K562 (cell line): ENCODE measurements around the gene PATL2. TPM values are rescaled to one million over a fixed set of nuclear protein-coding genes. Genes with fewer than 3 reads are reported as not detected.

Experiments used
- ATAC-seq: fragments of 200-7000 bp; cut with Tn5 transposase; 3 replicates; pipeline ENCODE4 v1.9.1; 2020; ENCODE audit warnings: moderate library complexity
- BruUV-seq: library from RNA; stranded (reverse); fragments of 400-500 nt; replicated peaks from 2 replicates; lab custom pipeline; 2021; lab: Mats Ljungman, UMichigan
- CTCF ChIA-PET: fragments of 300-600 bp; formaldehyde crosslinking; extraction: SDS; loops from one replicate; lab custom pipeline; 2021; ENCODE audit warnings: low intra/inter-chr PET ratio; lab: Yijun Ruan, JAX
- POLR2A ChIA-PET: fragments of 300-600, 350-650 bp; sonication (Branson Sonifier 250); formaldehyde crosslinking; extraction: SDS; loops from one replicate; lab custom pipeline; 2021; ENCODE audit warnings: antibody characterized with exemption, inconsistent platforms; lab: Yijun Ruan, JAX
- DNase-seq, 4 experiments: peaks; one replicate each; pipeline versions ENCODE4 v3.0.0 to v3.0.0-alpha.2; 2011 to 2018; ENCODE audit warnings: low spot score in 3 of 4, mixed read lengths in 3 of 4; ENCODE audit errors: extremely low read depth in 1 of 4
- FAIRE-seq: peaks from 2 replicates; lab custom pipeline; 2011; peaks lifted over from hg19 to GRCh38; lab: Jason Lieb, UNC
- H2AFZ ChIP-seq: 2 replicates; pipeline ENCODE4 v1.6.0; 2011; ENCODE audit warnings: low read depth, low read length, control low read depth, inconsistent platforms
- H3K27ac ChIP-seq: fragments of 200-600 bp; 3 replicates; pipeline ENCODE4 v1.8.0; 2011; ENCODE audit warnings: low read depth, mild to moderate bottlenecking, control low read depth, inconsistent platforms, low read length, moderate library complexity, mixed read lengths; ENCODE audit errors: extremely low read depth
- H3K27me3 ChIP-seq, 2 experiments: fragments of 300-600 bp in 1 of 2; 2 replicates in 1 of 2; 3 replicates in 1 of 2; pipeline versions ENCODE4 v1.6.0 to v1.8.0; 2011; ENCODE audit warnings: inconsistent platforms in 2 of 2, low read length in 2 of 2, mild to moderate bottlenecking in 1 of 2, mixed read lengths in 1 of 2, moderate library complexity in 1 of 2; ENCODE audit not compliant: control insufficient read depth in 2 of 2, insufficient read depth in 2 of 2
- H3K36me3 ChIP-seq: fragments of 300-600 bp; 3 replicates; pipeline ENCODE4 v1.8.0; 2011; ENCODE audit warnings: mild to moderate bottlenecking, low read length, inconsistent platforms; ENCODE audit not compliant: control insufficient read depth, insufficient read depth
- H3K4me1 ChIP-seq, 2 experiments: fragments of 200-600 bp in 1 of 2; replicated peaks in 1 of 2; 2 replicates in 1 of 2; 3 replicates in 1 of 2; pipeline versions ENCODE4 v1.5.1 to v1.8.0; 2011; ENCODE audit warnings: inconsistent platforms in 2 of 2, low read length in 2 of 2, mild to moderate bottlenecking in 1 of 2, mixed read lengths in 1 of 2, moderate library complexity in 1 of 2; ENCODE audit not compliant: control insufficient read depth in 2 of 2, insufficient read depth in 2 of 2
- H3K4me2 ChIP-seq: 2 replicates; pipeline ENCODE4 v1.6.1; 2011; ENCODE audit warnings: low read length, control low read depth, inconsistent platforms, mixed read lengths; ENCODE audit not compliant: insufficient read depth
- H3K4me3 ChIP-seq: fragments of 200-600 bp; sonication (generic), shearing (Covaris generic); 2 replicates; pipeline ENCODE4 v1.5.1; 2016; ENCODE audit warnings: control low read depth, inconsistent platforms
- H3K79me2 ChIP-seq: fragments of 200-600 bp; 3 replicates; pipeline ENCODE4 v1.8.0; 2011; ENCODE audit warnings: low read length, inconsistent platforms; ENCODE audit not compliant: control insufficient read depth, insufficient read depth
- H3K9ac ChIP-seq, 2 experiments: 2 replicates each; pipeline versions ENCODE4 v1.6.0 to v1.6.1; 2011; ENCODE audit warnings: low read depth in 2 of 2, low read length in 2 of 2, control low read depth in 1 of 2, inconsistent platforms in 1 of 2, mild to moderate bottlenecking in 1 of 2, mixed read lengths in 1 of 2; ENCODE audit not compliant: insufficient read depth in 1 of 2
- H3K9me1 ChIP-seq: one replicate; pipeline ENCODE4 v1.6.0; 2011; ENCODE audit warnings: inconsistent platforms, mild to moderate bottlenecking, low read length, moderate library complexity; ENCODE audit not compliant: control insufficient read depth, insufficient read depth
- H3K9me3 ChIP-seq: replicated peaks from 2 replicates; pipeline ENCODE4 v1.5.1; 2011; ENCODE audit warnings: low read depth, low read length, inconsistent platforms; ENCODE audit not compliant: control insufficient read depth, insufficient read depth
- H4K20me1 ChIP-seq: replicated peaks from 2 replicates; pipeline ENCODE4 v1.6.1; 2011; ENCODE audit warnings: low read length, inconsistent platforms, mixed read lengths; ENCODE audit not compliant: control insufficient read depth, insufficient read depth
- ARID2 ChIP-seq: fragments of 450-650 bp; IDR thresholded peaks from 2 replicates; pipeline ENCODE4 v1.6.1; 2017; ENCODE audit warnings: antibody characterized with exemption, mild to moderate bottlenecking
- CEBPB ChIP-seq: fragments of 450-650 bp; IDR thresholded peaks from 2 replicates; pipeline ENCODE4 v1.6.1; 2016; ENCODE audit warnings: missing genetic modification characterization, missing compliant biosample characterization
- CHD1 ChIP-seq: fragments of 200-600 bp; sonication (generic); IDR thresholded peaks from one replicate; pipeline ENCODE4 v1.6.1; 2012; ENCODE audit warnings: mild to moderate bottlenecking, moderate library complexity, low read length, inconsistent platforms
- KLF6 ChIP-seq: fragments of 250-450 bp; sonication (Bioruptor Pico); IDR thresholded peaks from 2 replicates; pipeline ENCODE4 v1.4.0; 2020; ENCODE audit warnings: mild to moderate bottlenecking, moderate library complexity, borderline replicate concordance
- MED1 ChIP-seq: sonication (generic); formaldehyde crosslinking; IDR thresholded peaks from 2 replicates; pipeline ENCODE4 v1.8.1; 2023; ENCODE audit warnings: missing genetic modification reagents, borderline replicate concordance
- NFE2 ChIP-seq: IDR thresholded peaks from 2 replicates; pipeline ENCODE4 v1.6.1; 2014; ENCODE audit warnings: antibody characterized with exemption, low read depth
- SRSF1 ChIP-seq: fragments of 200-400 bp; formaldehyde crosslinking; IDR thresholded peaks from 2 replicates; pipeline ENCODE4 v1.6.1; 2017; ENCODE audit warnings: mild to moderate bottlenecking, low read depth, low read length, moderate library complexity
- TCFL5 ChIP-seq: fragments of 250-450 bp; sonication (Bioruptor Pico); conservative IDR thresholded peaks from 2 replicates; pipeline ENCODE4 v1.6.1; 2021; ENCODE audit warnings: mild to moderate bottlenecking, moderate library complexity, matching md5 sums
- ZNF512 ChIP-seq: IDR thresholded peaks from 2 replicates; pipeline ENCODE4 v1.6.1; 2016; ENCODE audit warnings: missing genetic modification characterization, missing compliant biosample characterization
- ZNF764 ChIP-seq: fragments of 250-450 bp; sonication (Bioruptor Pico); IDR thresholded peaks from 2 replicates; pipeline ENCODE4 v1.4.0; 2020; ENCODE audit warnings: low read depth, mild to moderate bottlenecking, moderate library complexity
- WGBS: fragments of 100-300 bp; shearing (Covaris generic); methylation state at CpG from one replicate; pipeline ENCODE4 v1.1.6; 2016; ENCODE audit warnings: low coverage, mixed read lengths; ENCODE audit not compliant: insufficient coverage; ENCODE audit errors: missing lambda C conversion rate; 5-methylcytosine and 5-hydroxymethylcytosine counted together
- in situ Hi-C: fragments of 300-500 bp; cut with MboI; formaldehyde crosslinking; loops from 4 replicates; pipeline ENCODE4 v1.15.0; 2018; ENCODE audit warnings: inconsistent platforms, mixed read lengths
- intact Hi-C: fragments of 100-400 bp; cut with micrococcal nuclease; formaldehyde crosslinking; loops from 2 replicates; pipeline ENCODE4 v1.14.2; 2022
- polyA plus RNA-seq, 8 experiments: library from polyadenylated mRNA; depleted of rRNA in 4 of 8; stranded (reverse) in 5 of 8; unstranded in 3 of 8; fragments of >200 nt; fragmentation: Nextera tagmentation in 2 of 8; fragmentation: Illumina TruSeq in 1 of 8; extraction: Ambion mirVana in 2 of 8; extraction: Trizol in 1 of 8; gene quantifications; 2 replicates each; pipeline versions ENCODE4 v1.2.1 to v1.2.3, GENCODE V29; 2011 to 2014; ENCODE audit warnings: inconsistent platforms in 1 of 8, missing spikeins in 1 of 8
- total RNA-seq, 7 experiments: library from RNA; depleted of rRNA in 6 of 7; stranded (reverse); fragments of >200 nt in 6 of 7; fragmentation: Illumina TruSeq in 2 of 7; extraction: Trizol in 2 of 7; gene quantifications; 2 replicates each; pipeline versions ENCODE4 v1.2.1 to v1.2.3, GENCODE V29; 2011 to 2021; ENCODE audit warnings: low replicate concordance in 1 of 7
- TF ChIP-seq, protein P1 (sequence below): sonication (generic); formaldehyde crosslinking; IDR thresholded peaks from 2 replicates; pipeline ENCODE4 v1.8.0; 2023; ENCODE audit warnings: missing genetic modification reagents, mild to moderate bottlenecking, borderline replicate concordance
- TF ChIP-seq, protein P2 (sequence below): sonication (generic); formaldehyde crosslinking; IDR thresholded peaks from 2 replicates; pipeline ENCODE4 v1.8.0; 2022; ENCODE audit warnings: mild to moderate bottlenecking, missing genetic modification reagents, borderline replicate concordance

PATL2 gene
- total and polyA plus RNA-seq, 9 of the 15 experiments (the other 6 are each of a cell fraction or from before 2014, with no cell fraction given) = 0.42 to 1.1 (median 0.86) TPM

GRCh38 chr15:44706401-44706800 is 4.7 kb downstream of the PATL2 start (continued):
- TF ChIP-seq SRSF1 = no peak
- TF ChIP-seq, protein P1, sequence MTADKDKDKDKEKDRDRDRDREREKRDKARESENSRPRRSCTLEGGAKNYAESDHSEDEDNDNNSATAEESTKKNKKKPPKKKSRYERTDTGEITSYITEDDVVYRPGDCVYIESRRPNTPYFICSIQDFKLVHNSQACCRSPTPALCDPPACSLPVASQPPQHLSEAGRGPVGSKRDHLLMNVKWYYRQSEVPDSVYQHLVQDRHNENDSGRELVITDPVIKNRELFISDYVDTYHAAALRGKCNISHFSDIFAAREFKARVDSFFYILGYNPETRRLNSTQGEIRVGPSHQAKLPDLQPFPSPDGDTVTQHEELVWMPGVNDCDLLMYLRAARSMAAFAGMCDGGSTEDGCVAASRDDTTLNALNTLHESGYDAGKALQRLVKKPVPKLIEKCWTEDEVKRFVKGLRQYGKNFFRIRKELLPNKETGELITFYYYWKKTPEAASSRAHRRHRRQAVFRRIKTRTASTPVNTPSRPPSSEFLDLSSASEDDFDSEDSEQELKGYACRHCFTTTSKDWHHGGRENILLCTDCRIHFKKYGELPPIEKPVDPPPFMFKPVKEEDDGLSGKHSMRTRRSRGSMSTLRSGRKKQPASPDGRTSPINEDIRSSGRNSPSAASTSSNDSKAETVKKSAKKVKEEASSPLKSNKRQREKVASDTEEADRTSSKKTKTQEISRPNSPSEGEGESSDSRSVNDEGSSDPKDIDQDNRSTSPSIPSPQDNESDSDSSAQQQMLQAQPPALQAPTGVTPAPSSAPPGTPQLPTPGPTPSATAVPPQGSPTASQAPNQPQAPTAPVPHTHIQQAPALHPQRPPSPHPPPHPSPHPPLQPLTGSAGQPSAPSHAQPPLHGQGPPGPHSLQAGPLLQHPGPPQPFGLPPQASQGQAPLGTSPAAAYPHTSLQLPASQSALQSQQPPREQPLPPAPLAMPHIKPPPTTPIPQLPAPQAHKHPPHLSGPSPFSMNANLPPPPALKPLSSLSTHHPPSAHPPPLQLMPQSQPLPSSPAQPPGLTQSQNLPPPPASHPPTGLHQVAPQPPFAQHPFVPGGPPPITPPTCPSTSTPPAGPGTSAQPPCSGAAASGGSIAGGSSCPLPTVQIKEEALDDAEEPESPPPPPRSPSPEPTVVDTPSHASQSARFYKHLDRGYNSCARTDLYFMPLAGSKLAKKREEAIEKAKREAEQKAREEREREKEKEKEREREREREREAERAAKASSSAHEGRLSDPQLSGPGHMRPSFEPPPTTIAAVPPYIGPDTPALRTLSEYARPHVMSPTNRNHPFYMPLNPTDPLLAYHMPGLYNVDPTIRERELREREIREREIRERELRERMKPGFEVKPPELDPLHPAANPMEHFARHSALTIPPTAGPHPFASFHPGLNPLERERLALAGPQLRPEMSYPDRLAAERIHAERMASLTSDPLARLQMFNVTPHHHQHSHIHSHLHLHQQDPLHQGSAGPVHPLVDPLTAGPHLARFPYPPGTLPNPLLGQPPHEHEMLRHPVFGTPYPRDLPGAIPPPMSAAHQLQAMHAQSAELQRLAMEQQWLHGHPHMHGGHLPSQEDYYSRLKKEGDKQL (CRISPR knock-in tag) = no peak
- TF ChIP-seq KLF6 (CRISPR knock-in tag) = no peak
- no peak for TF ChIP-seq CEBPB (tag)

DNA sequence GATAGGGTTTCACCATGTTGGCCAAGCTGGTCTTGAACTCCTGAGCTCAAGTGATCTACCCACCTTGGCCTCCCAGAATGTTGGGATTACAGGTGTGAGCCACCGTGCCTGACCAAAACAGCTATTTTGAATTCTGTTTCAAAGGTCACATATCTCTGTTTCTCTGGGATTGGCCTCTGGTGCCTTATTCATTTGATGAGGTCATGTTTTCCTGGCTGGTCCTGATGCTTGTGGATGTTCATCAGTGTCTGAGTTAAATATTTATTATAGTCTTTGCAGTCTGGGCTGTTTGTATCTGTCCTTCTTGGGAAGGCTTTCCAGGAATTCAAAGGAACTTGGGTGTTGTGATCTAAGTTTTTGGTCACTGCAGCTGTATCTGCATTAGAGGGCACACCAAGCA is 5.1 kb downstream of the PATL2 start:
- Histone ChIP-seq H3K36me3 (no peaks in the 10 kb centered on the region), H3K9ac (no peak overlapping the region), H3K4me3 (no peak overlapping the region), H4K20me1 (no peaks in the 10 kb centered on the region), H3K4me2 (no peak overlapping the region), H3K4me1 (peaks cover 0 to 5% of the 10 kb centered on the region in 2 experiments; a peak in 2 of 5 replicates), H3K79me2 (peaks cover 5% of the 10 kb centered on the region; the same call in 2 of the 3 replicates), H3K9me3 (no peaks in the 10 kb centered on the region), H3K9me1 (no peaks in the 10 kb centered on the region), H2AFZ (no peak overlapping the region), H3K27ac (no peak overlapping the region), H3K27me3 (no peaks in the 10 kb centered on the region)
- BruUV-seq = no TSS peak
- CTCF ChIA-PET = interaction anchor here (0.6 kb wide), 1 partner anchor 472 kb away, joined by 3 read pairs; no protein-coding TSS in a partner anchor
- ATAC-seq = no peak
- intact Hi-C loops = no loop called here
- POLR2A ChIA-PET = interaction anchor here (1.0 kb wide), 2 partner anchors 13 to 23 kb away, joined by 4 read pairs; no protein-coding TSS in a partner anchor
- WGBS = 39% methylated on average over 1 of the region's 1 CpG
- no peak for DNase-seq
- no peak for FAIRE-seq
- in situ Hi-C loops = no loop called here
- TF ChIP-seq CHD1 = no peak
- no peak for TF ChIP-seq ZNF764
- TF ChIP-seq ZNF512 (tag) = no peak
- no peak for TF ChIP-seq ARID2
- no peak for TF ChIP-seq MED1 (CRISPR knock-in tag)
- TF ChIP-seq NFE2 = no peak
- no peak for TF ChIP-seq TCFL5 (CRISPR knock-in tag)
- TF ChIP-seq, protein P2, sequence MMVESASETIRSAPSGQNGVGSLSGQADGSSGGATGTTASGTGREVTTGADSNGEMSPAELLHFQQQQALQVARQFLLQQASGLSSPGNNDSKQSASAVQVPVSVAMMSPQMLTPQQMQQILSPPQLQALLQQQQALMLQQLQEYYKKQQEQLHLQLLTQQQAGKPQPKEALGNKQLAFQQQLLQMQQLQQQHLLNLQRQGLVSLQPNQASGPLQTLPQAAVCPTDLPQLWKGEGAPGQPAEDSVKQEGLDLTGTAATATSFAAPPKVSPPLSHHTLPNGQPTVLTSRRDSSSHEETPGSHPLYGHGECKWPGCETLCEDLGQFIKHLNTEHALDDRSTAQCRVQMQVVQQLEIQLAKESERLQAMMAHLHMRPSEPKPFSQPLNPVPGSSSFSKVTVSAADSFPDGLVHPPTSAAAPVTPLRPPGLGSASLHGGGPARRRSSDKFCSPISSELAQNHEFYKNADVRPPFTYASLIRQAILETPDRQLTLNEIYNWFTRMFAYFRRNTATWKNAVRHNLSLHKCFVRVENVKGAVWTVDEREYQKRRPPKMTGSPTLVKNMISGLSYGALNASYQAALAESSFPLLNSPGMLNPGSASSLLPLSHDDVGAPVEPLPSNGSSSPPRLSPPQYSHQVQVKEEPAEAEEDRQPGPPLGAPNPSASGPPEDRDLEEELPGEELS (CRISPR knock-in tag) = no peak
